GM12892 (cell line): ENCODE data around the gene CCNDBP1.

Experiments
- POLR2A ChIP-seq: IDR thresholded peaks from 2 replicates; pipeline ENCODE4 v1.6.1; 2011; ENCODE audit warnings: low read depth, low read length, control low read depth
- TAF1 ChIP-seq: IDR thresholded peaks from 2 replicates; pipeline ENCODE4 v1.6.1; 2011; ENCODE audit warnings: low read depth, mild to moderate bottlenecking, control low read depth, low read length, borderline replicate concordance

- TF ChIP-seq POLR2A (no peak), TAF1 (no peak)
Observed at GRCh38 chr15:43242616-43243015, 57.4 kb downstream of the CCNDBP1 start.
